ENCODE results near the gene GRIP2. TPM values are rescaled to one million over a fixed set of nuclear protein-coding genes. Genes with fewer than 3 reads are reported as not detected.

GRIP2 gene
- total and polyA plus RNA-seq, 2 donors (not counting 3 experiments of a cell fraction or from before 2014, with no cell fraction given), result not detected

DNA sequence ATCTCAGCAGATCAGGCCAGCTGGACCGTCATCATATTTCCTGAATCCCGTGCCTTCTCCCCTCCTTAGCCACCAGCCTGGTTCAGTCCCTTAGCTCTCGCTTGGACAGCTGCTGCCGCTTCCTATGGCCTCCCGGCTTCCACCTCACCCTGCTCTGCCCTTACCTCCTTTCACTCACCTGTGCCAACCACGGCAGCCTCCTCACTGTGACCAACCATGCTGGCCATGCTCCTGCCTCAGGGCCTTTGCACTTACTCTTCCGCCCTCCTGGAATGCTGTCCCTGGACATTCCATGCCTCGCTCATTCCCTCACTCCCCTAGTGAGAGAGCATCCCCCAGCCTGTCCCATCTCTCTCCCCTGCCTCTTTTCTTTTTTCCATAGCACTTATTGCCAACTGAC, 19.2 kb downstream of the GRIP2 start:
- no peak for TF ChIP-seq POLR2A (IDR thresholded peaks at IDR 0.05; ENCODE audit: low read depth, low read length)
- TF ChIP-seq GATA2 (IDR thresholded peaks at IDR 0.05; ENCODE audit: insufficient read depth, insufficient read length, low read depth, low read length), result no peak
- TF ChIP-seq, protein P1, sequence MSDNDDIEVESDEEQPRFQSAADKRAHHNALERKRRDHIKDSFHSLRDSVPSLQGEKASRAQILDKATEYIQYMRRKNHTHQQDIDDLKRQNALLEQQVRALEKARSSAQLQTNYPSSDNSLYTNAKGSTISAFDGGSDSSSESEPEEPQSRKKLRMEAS (IDR thresholded peaks at IDR 0.05; ENCODE audit: insufficient read depth, insufficient read length), result no peak
- TF ChIP-seq JUN (IDR thresholded peaks at IDR 0.05; ENCODE audit: borderline replicate concordance, insufficient read depth, insufficient read length, low read depth), result no peak
- no peak for TF ChIP-seq MYC (IDR thresholded peaks at IDR 0.05; ENCODE audit: low read depth, low read length)
- no peak for TF ChIP-seq EZH2 (IDR thresholded peaks at IDR 0.05; ENCODE audit: borderline replicate concordance, low read depth, low read length, severe bottlenecking)
- TF ChIP-seq, protein P2, sequence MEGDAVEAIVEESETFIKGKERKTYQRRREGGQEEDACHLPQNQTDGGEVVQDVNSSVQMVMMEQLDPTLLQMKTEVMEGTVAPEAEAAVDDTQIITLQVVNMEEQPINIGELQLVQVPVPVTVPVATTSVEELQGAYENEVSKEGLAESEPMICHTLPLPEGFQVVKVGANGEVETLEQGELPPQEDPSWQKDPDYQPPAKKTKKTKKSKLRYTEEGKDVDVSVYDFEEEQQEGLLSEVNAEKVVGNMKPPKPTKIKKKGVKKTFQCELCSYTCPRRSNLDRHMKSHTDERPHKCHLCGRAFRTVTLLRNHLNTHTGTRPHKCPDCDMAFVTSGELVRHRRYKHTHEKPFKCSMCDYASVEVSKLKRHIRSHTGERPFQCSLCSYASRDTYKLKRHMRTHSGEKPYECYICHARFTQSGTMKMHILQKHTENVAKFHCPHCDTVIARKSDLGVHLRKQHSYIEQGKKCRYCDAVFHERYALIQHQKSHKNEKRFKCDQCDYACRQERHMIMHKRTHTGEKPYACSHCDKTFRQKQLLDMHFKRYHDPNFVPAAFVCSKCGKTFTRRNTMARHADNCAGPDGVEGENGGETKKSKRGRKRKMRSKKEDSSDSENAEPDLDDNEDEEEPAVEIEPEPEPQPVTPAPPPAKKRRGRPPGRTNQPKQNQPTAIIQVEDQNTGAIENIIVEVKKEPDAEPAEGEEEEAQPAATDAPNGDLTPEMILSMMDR (IDR thresholded peaks at IDR 0.05; ENCODE audit: extremely low read depth in 1 of 2, insufficient read depth in 1 of 2, low read depth in 1 of 2, low read length in 2 of 2), result no peak
- no peak for TF ChIP-seq FOS (IDR thresholded peaks at IDR 0.05; ENCODE audit: borderline replicate concordance, insufficient read depth, low read length)
- TF ChIP-seq POLR2AphosphoS5 (IDR thresholded peaks at IDR 0.05; ENCODE audit: insufficient read depth, low read depth, low read length), result no peak
- no peaks in the 10 kb centered on the region for H3K27me3 ChIP-seq (ENCODE audit: control insufficient read depth in 2 of 2, insufficient read depth in 2 of 2, low read length in 2 of 2)
- H3K4me2 ChIP-seq (ENCODE audit: insufficient read depth, low read length), result no peak overlapping the region
- H3K27ac ChIP-seq (ENCODE audit: insufficient read depth, low read depth, low read length), result no peak overlapping the region
- DNase-seq (ENCODE audit: low read depth, low spot score) (no peak), FAIRE-seq (no peak)
- intact Hi-C loops (cut with micrococcal nuclease), result no loop called here
- ChIA-PET POLR2A (no interaction called here), CTCF (no interaction called here)
- no peaks in the 10 kb centered on the region for H3K79me2 ChIP-seq (ENCODE audit: control insufficient read depth, insufficient read depth, low read length)
- H3K9ac ChIP-seq (replicated peaks; ENCODE audit: extremely low read depth, insufficient read depth, low read length), result no peak overlapping the region
- no peaks in the 10 kb centered on the region for H4K20me1 ChIP-seq (replicated peaks; ENCODE audit: control insufficient read depth, extremely low read depth, insufficient read depth, low read length)
- H3K4me1 ChIP-seq (ENCODE audit: control insufficient read depth, extremely low read depth, insufficient read depth, low read length), result no peaks in the 10 kb centered on the region
- H3K9me1 ChIP-seq (replicated peaks; ENCODE audit: control insufficient read depth, extremely low read depth, insufficient read depth, low read length), result no peaks in the 10 kb centered on the region
- no peak overlapping the region for H2AFZ ChIP-seq (ENCODE audit: low read depth, low read length)
- H3K4me3 ChIP-seq (replicated peaks in 1 of 3; ENCODE audit: insufficient read depth in 1 of 3, low read depth in 1 of 3, low read length in 3 of 3), result no peak overlapping the region
- no peaks in the 10 kb centered on the region for H3K9me3 ChIP-seq (replicated peaks; ENCODE audit: control insufficient read depth, insufficient read depth, low read length)
- no TSS peak for BruUV-seq (replicated peaks)
- dilution Hi-C loops (cut with MboI; ENCODE audit: extremely low pct_ligation_motif_present, low sequenced_read_pairs), result no loop called here
- no peaks in the 10 kb centered on the region for H3K36me3 ChIP-seq (ENCODE audit: control insufficient read depth in 2 of 2, extremely low read depth in 1 of 2, insufficient read depth in 2 of 2, low read length in 2 of 2)

Data from endothelial cell of umbilical vein (primary cell).